ENCODE data around the gene ASIC4. TPM values are rescaled to one million over a fixed set of nuclear protein-coding genes. Genes with fewer than 3 reads are reported as not detected.
A peak's percentile ranks its signal among the peaks of the same experiment; 100 is the strongest.

Gene ASIC4
- total and polyA plus RNA-seq, 2 experiments from 2014 or later, result 0.13 to 3.6 TPM

- Mint-ChIP-seq H3K9me3 (no peaks in the 10 kb centered on the region; the same call in 2 of the 3 replicates), H3K4me1 (peaks cover 49% of the 10 kb centered on the region), H3K4me3 (no peak overlapping the region), H3K27ac (no peak overlapping the region), H3K27me3 (ENCODE audit: insufficient read depth, low read depth, poor library complexity) (peaks cover 28% of the 10 kb centered on the region), H3K36me3 (ENCODE audit: low read depth) (peaks cover 29% of the 10 kb centered on the region)
- H3K4me2 ChIP-seq, result peak overlapping the region; percentile 23
- no peak for ATAC-seq
- TF ChIP-seq CREB1 (CRISPR knock-in tag; IDR thresholded peaks at IDR 0.05; ENCODE audit: low read depth), result no peak
- no peak overlapping the region for H3K4me3 ChIP-seq
- no peak for DNase-seq (ENCODE audit: low spot score)
- H3K79me2 ChIP-seq (replicated peaks; ENCODE audit: insufficient read depth), result peaks cover 6% of the 10 kb centered on the region; the same call in 1 of the 2 replicates
- H2AFZ ChIP-seq, result no peak overlapping the region
- peak overlapping the region; percentile 7; the same call in 1 of the 2 replicates for H3K27ac ChIP-seq (ENCODE audit: low read depth)
- H3K9me2 ChIP-seq (ENCODE audit: insufficient read depth), result no peaks in the 10 kb centered on the region
- no peaks in the 10 kb centered on the region for H4K20me1 ChIP-seq (replicated peaks; ENCODE audit: insufficient read depth)
- peaks cover 42% of the 10 kb centered on the region for H3K4me1 ChIP-seq (ENCODE audit: insufficient read depth)
- H3K27me3 ChIP-seq (ENCODE audit: insufficient read depth), result peaks cover 5% of the 10 kb centered on the region; the same call in 1 of the 2 replicates
- peaks cover 4% of the 10 kb centered on the region; the same call in 1 of the 2 replicates for H3K36me3 ChIP-seq (ENCODE audit: insufficient read depth)
- H3F3A ChIP-seq (replicated peaks; ENCODE audit: low read depth), result peaks cover 20% of the 10 kb centered on the region
These were observed 45.1 kb downstream of the ASIC4 start for GRCh38 chr2:219559156-219559915.

GRCh38 chr2:219560037-219560892 lies 46.0 kb downstream of the ASIC4 start:
- Histone ChIP-seq H3K4me1 (ENCODE audit: insufficient read depth) (peaks cover 52% of the 10 kb centered on the region), H3K4me2 (peak overlapping the region; percentile 74), H3K36me3 (ENCODE audit: insufficient read depth) (peaks cover 8% of the 10 kb centered on the region; the same call in 1 of the 2 replicates), H3K4me3 (peak overlapping the region; percentile 20; the same call in 1 of the 2 replicates), H3K27ac (ENCODE audit: low read depth) (peak overlapping the region; percentile 93), H4K20me1 (replicated peaks; ENCODE audit: insufficient read depth) (no peaks in the 10 kb centered on the region), H2AFZ (no peak overlapping the region), H3K9me2 (ENCODE audit: insufficient read depth) (no peaks in the 10 kb centered on the region), H3K79me2 (replicated peaks; ENCODE audit: insufficient read depth) (peaks cover 10% of the 10 kb centered on the region; the same call in 1 of the 2 replicates), H3F3A (replicated peaks; ENCODE audit: low read depth) (peaks cover 29% of the 10 kb centered on the region), H3K27me3 (ENCODE audit: insufficient read depth) (peaks cover under 1% of the 10 kb centered on the region; the same call in 1 of the 2 replicates)
- peak overlapping the region; percentile 14; the same call in 1 of the 3 replicates for H3K4me3 Mint-ChIP-seq
- H3K36me3 Mint-ChIP-seq (ENCODE audit: low read depth), result peaks cover 39% of the 10 kb centered on the region
- peaks cover 26% of the 10 kb centered on the region for H3K27me3 Mint-ChIP-seq (ENCODE audit: insufficient read depth, low read depth, poor library complexity)
- ATAC-seq (peak; percentile 23), DNase-seq (ENCODE audit: low spot score) (no peak)
- TF ChIP-seq, protein P1, sequence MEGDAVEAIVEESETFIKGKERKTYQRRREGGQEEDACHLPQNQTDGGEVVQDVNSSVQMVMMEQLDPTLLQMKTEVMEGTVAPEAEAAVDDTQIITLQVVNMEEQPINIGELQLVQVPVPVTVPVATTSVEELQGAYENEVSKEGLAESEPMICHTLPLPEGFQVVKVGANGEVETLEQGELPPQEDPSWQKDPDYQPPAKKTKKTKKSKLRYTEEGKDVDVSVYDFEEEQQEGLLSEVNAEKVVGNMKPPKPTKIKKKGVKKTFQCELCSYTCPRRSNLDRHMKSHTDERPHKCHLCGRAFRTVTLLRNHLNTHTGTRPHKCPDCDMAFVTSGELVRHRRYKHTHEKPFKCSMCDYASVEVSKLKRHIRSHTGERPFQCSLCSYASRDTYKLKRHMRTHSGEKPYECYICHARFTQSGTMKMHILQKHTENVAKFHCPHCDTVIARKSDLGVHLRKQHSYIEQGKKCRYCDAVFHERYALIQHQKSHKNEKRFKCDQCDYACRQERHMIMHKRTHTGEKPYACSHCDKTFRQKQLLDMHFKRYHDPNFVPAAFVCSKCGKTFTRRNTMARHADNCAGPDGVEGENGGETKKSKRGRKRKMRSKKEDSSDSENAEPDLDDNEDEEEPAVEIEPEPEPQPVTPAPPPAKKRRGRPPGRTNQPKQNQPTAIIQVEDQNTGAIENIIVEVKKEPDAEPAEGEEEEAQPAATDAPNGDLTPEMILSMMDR (conservative IDR thresholded peaks at IDR 0.05; ENCODE audit: low read depth in 2 of 2), result peak; percentile 65 to 79
- TF ChIP-seq EZH2phosphoT487 (IDR thresholded peaks at IDR 0.05; ENCODE audit: unreplicated experiment), result no peak
- H3K9me3 Mint-ChIP-seq, result no peaks in the 10 kb centered on the region; the same call in 2 of the 3 replicates
- H3K27ac Mint-ChIP-seq, result peak overlapping the region; percentile 85
- H3K4me1 Mint-ChIP-seq, result peaks cover 57% of the 10 kb centered on the region

GRCh38 chr2:219560893-219561178 lies 46.6 kb downstream of the ASIC4 start:
- Mint-ChIP-seq H3K4me1 (peaks cover 62% of the 10 kb centered on the region), H3K4me3 (peak overlapping the region; percentile 14; the same call in 1 of the 3 replicates)
- peak overlapping the region; percentile 93 for H3K27ac ChIP-seq (ENCODE audit: low read depth)

More at GRCh38 chr2:219560893-219561178, 46.6 kb downstream of the ASIC4 start:
- Histone ChIP-seq H3K4me1 (ENCODE audit: insufficient read depth) (peaks cover 52% of the 10 kb centered on the region), H3K36me3 (ENCODE audit: insufficient read depth) (peaks cover 8% of the 10 kb centered on the region; the same call in 1 of the 2 replicates), H3K27me3 (ENCODE audit: insufficient read depth) (no peaks in the 10 kb centered on the region), H2AFZ (no peak overlapping the region), H4K20me1 (replicated peaks; ENCODE audit: insufficient read depth) (no peaks in the 10 kb centered on the region), H3K79me2 (replicated peaks; ENCODE audit: insufficient read depth) (peaks cover 10% of the 10 kb centered on the region; the same call in 1 of the 2 replicates), H3K4me2 (peak overlapping the region; percentile 74), H3F3A (replicated peaks; ENCODE audit: low read depth) (peaks cover 30% of the 10 kb centered on the region), H3K9me2 (ENCODE audit: insufficient read depth) (no peaks in the 10 kb centered on the region), H3K4me3 (no peak overlapping the region)
- no peak for ATAC-seq
- DNase-seq (ENCODE audit: low spot score), result no peak
- peaks cover 42% of the 10 kb centered on the region for H3K36me3 Mint-ChIP-seq (ENCODE audit: low read depth)
- TF ChIP-seq ETS1 (IDR thresholded peaks at IDR 0.05), result no peak
- TF ChIP-seq ZNF331 (CRISPR knock-in tag; IDR thresholded peaks at IDR 0.05; ENCODE audit: low read depth), result no peak
- TF ChIP-seq POLR2AphosphoS5 (IDR thresholded peaks at IDR 0.05; ENCODE audit: low read depth), result no peak
- peak overlapping the region; percentile 85 for H3K27ac Mint-ChIP-seq
- peaks cover 26% of the 10 kb centered on the region for H3K27me3 Mint-ChIP-seq (ENCODE audit: insufficient read depth, low read depth, poor library complexity)
- no peaks in the 10 kb centered on the region; the same call in 2 of the 3 replicates for H3K9me3 Mint-ChIP-seq
